Stimulated activated CD4-positive, alpha-beta T cell treated with anti-CD3 and anti-CD28 coated beads, TNF-alpha, amount 100 ng/mL, for 48 hours (primary cell): ENCODE results near the gene PNMA8A.
"Not testable (repeated sequence)": the region's sequence is repeated elsewhere in the genome, so short reads cannot be mapped to it uniquely, and the experiment has no call there.

ENCODE experiments used
- DNase-seq, 3 donors: peaks; one replicate each; pipeline ENCODE4 v3.0.0-alpha.2; 2020; ENCODE audit warnings: low read depth in 3 of 3

PNMA8A gene

GRCh38 chr19:46466536-46467196 lies 4.7 kb downstream of the PNMA8A start:
- no peak for DNase-seq

GRCh38 chr19:46463516-46463915 lies 7.8 kb downstream of the PNMA8A start:
- DNase-seq = no peak

- no peak for DNase-seq
Observed at GRCh38 chr19:46461537-46461936, 9.8 kb downstream of the PNMA8A start.

- DNase-seq = no peak
Observed at GRCh38 chr19:46460981-46461380, 10.4 kb downstream of the PNMA8A start.

- no peak for DNase-seq
Observed at GRCh38 chr19:46460055-46460454, 11.3 kb downstream of the PNMA8A start.

GRCh38 chr19:46456930-46457329 lies 14.4 kb downstream of the PNMA8A start:
- no peak for DNase-seq

- DNase-seq = no peak
Observed at GRCh38 chr19:46454244-46454643, 17.1 kb downstream of the PNMA8A start.

- DNase-seq = no peak
Observed at GRCh38 chr19:46453661-46454060, 17.7 kb downstream of the PNMA8A start.

GRCh38 chr19:46452186-46452585 lies 19.2 kb downstream of the PNMA8A start:
- no peak for DNase-seq

GRCh38 chr19:46451352-46451751 lies 20.0 kb downstream of the PNMA8A start:
- no peak for DNase-seq

GRCh38 chr19:46450737-46451136 lies 20.6 kb downstream of the PNMA8A start:
- no peak for DNase-seq

GRCh38 chr19:46449228-46449627 lies 22.1 kb downstream of the PNMA8A start:
- no peak for DNase-seq

GRCh38 chr19:46448601-46449000 lies 22.8 kb downstream of the PNMA8A start:
- no peak for DNase-seq

GRCh38 chr19:46447824-46448223 lies 23.5 kb downstream of the PNMA8A start:
- DNase-seq = no peak

- DNase-seq = no peak
Observed at GRCh38 chr19:46447006-46447405, 24.4 kb downstream of the PNMA8A start.

GRCh38 chr19:46446021-46446420 lies 25.3 kb downstream of the PNMA8A start:
- DNase-seq = no peak

- DNase-seq = no peak
Observed at GRCh38 chr19:46442808-46443450, 28.4 kb downstream of the PNMA8A start.

GRCh38 chr19:46441866-46442265 lies 29.5 kb downstream of the PNMA8A start:
- no peak for DNase-seq

- not testable (repeated sequence) for DNase-seq
Observed at GRCh38 chr19:46435689-46436088, 35.7 kb downstream of the PNMA8A start.

- DNase-seq = no peak
Observed at GRCh38 chr19:46435009-46435408, 36.4 kb downstream of the PNMA8A start.

GRCh38 chr19:46433470-46433869 lies 37.9 kb downstream of the PNMA8A start:
- not testable (repeated sequence) for DNase-seq

GRCh38 chr19:46431824-46432223 lies 39.5 kb downstream of the PNMA8A start:
- DNase-seq = no peak

GRCh38 chr19:46429999-46430398 lies 41.4 kb downstream of the PNMA8A start:
- no peak for DNase-seq
